Mesenteric fat pad (tissue), 1 donor: Measurements from ENCODE around the gene GRK2. TPM values are rescaled to one million over a fixed set of nuclear protein-coding genes. Genes with fewer than 3 reads are reported as not detected.
"Not testable (repeated sequence)": the region's sequence is repeated elsewhere in the genome, so short reads cannot be mapped to it uniquely, and the experiment has no call there.

Experiments used
- DNase-seq: peaks from one replicate; pipeline ENCODE4 v3.0.0-alpha.2; 2020; ENCODE audit warnings: low spot score
- long read RNA-seq: library from polyadenylated mRNA; unstranded; transcript quantifications from one replicate; pipeline ENCODE4 v2.0.0, GENCODE V29; 2020
- total RNA-seq: library from RNA; stranded (reverse); fragmentation: NEBNext Ultra II Directional; extraction: Animal tissue kit (Norgen Biotek cat#: 25700); gene quantifications from one replicate; pipeline ENCODE4 v1.2.1, GENCODE V29; 2021
- donor health status: DM: yes; HTN: yes; CAD: no.

Gene GRK2
- total RNA-seq = 60.2 TPM
- long read RNA-seq, partial matches to known transcripts = 17 of 33 reads
- long read RNA-seq, other reads (novel, unspliced or antisense) = 14 of 33 reads

- DNase-seq = no peak
These were observed at the start of gene GRK2 for GRCh38 chr11:67266449-67267187. GRK2 (plus strand) TSS chr11:67266473; CDS start chr11:67266700, 227 bp downstream.

GRCh38 chr11:67227726-67228125 lies 38.5 kb upstream of the GRK2 start:
- DNase-seq = no peak

- DNase-seq = no peak
These were observed 35.9 kb upstream of the GRK2 start for GRCh38 chr11:67230406-67230805.

GRCh38 chr11:67230886-67231285 lies 35.4 kb upstream of the GRK2 start:
- DNase-seq = no peak

GRCh38 chr11:67233584-67234190 lies 32.6 kb upstream of the GRK2 start:
- no peak for DNase-seq

- not testable (repeated sequence) for DNase-seq
These were observed 31.7 kb upstream of the GRK2 start for GRCh38 chr11:67234571-67234970.

GRCh38 chr11:67237574-67237973 lies 28.7 kb upstream of the GRK2 start:
- DNase-seq = no peak

- DNase-seq = no peak
These were observed 27.1 kb upstream of the GRK2 start for GRCh38 chr11:67238894-67239782.

- DNase-seq = peak; percentile 96
These were observed 26.3 kb upstream of the GRK2 start for GRCh38 chr11:67239783-67240575.

- no peak for DNase-seq
These were observed 25.5 kb upstream of the GRK2 start for GRCh38 chr11:67240576-67241389.

- no peak for DNase-seq
These were observed 23.7 kb upstream of the GRK2 start for GRCh38 chr11:67242548-67242947.

- no peak for DNase-seq
These were observed 23.2 kb upstream of the GRK2 start for GRCh38 chr11:67243051-67243450.

- no peak for DNase-seq
These were observed 21.2 kb upstream of the GRK2 start for GRCh38 chr11:67245046-67245445.

GRCh38 chr11:67247946-67248550 lies 18.2 kb upstream of the GRK2 start:
- DNase-seq = no peak

- no peak for DNase-seq
These were observed 17.6 kb upstream of the GRK2 start for GRCh38 chr11:67248653-67249052.

GRCh38 chr11:67250059-67251043 lies 15.9 kb upstream of the GRK2 start:
- DNase-seq = peak; percentile 87

- DNase-seq = no peak
These were observed 14.4 kb upstream of the GRK2 start for GRCh38 chr11:67251841-67252240.

GRCh38 chr11:67252831-67253239 lies 13.4 kb upstream of the GRK2 start:
- DNase-seq = peak; percentile 79
